ENCODE results near the gene TACSTD2.
"Not testable (repeated sequence)": the region's sequence is repeated elsewhere in the genome, so short reads cannot be mapped to it uniquely, and the experiment has no call there.

The TACSTD2 gene

GRCh38 chr1:58576727-58577653 lies at the start of gene TACSTD2:
Gene TACSTD2 (minus strand): TSS chr1:58577252. CDS start chr1:58577156, 96 bp downstream.
- DNase-seq: no peak

GRCh38 chr1:58626293-58626692 lies 49.2 kb upstream of the TACSTD2 start:
- DNase-seq: no peak

- not testable (repeated sequence) for DNase-seq
These were observed 46.2 kb upstream of the TACSTD2 start for GRCh38 chr1:58623259-58623658.

- DNase-seq: no peak
These were observed 45.5 kb upstream of the TACSTD2 start for GRCh38 chr1:58622571-58622970.

GRCh38 chr1:58621391-58621790 lies 44.3 kb upstream of the TACSTD2 start:
- no peak for DNase-seq

- DNase-seq: no peak
These were observed 43.9 kb upstream of the TACSTD2 start for GRCh38 chr1:58620926-58621325.

- no peak for DNase-seq
These were observed 43.2 kb upstream of the TACSTD2 start for GRCh38 chr1:58620259-58620658.

GRCh38 chr1:58619286-58620054 lies 42.4 kb upstream of the TACSTD2 start:
- no peak for DNase-seq

- no peak for DNase-seq
These were observed 41.3 kb upstream of the TACSTD2 start for GRCh38 chr1:58618303-58618702.

- no peak for DNase-seq
These were observed 34.9 kb upstream of the TACSTD2 start for GRCh38 chr1:58611861-58612385.

GRCh38 chr1:58608945-58609344 lies 31.9 kb upstream of the TACSTD2 start:
- DNase-seq: no peak

- no peak for DNase-seq
These were observed 31.2 kb upstream of the TACSTD2 start for GRCh38 chr1:58608297-58608696.

GRCh38 chr1:58607391-58607790 lies 30.3 kb upstream of the TACSTD2 start:
- DNase-seq: no peak

- DNase-seq: not testable (repeated sequence)
These were observed 24.9 kb upstream of the TACSTD2 start for GRCh38 chr1:58601921-58602320.

GRCh38 chr1:58597996-58598395 lies 20.9 kb upstream of the TACSTD2 start:
- no peak for DNase-seq

- DNase-seq: no peak
These were observed 20.0 kb upstream of the TACSTD2 start for GRCh38 chr1:58597076-58597475.

GRCh38 chr1:58596631-58597052 lies 19.6 kb upstream of the TACSTD2 start:
- no peak for DNase-seq

GRCh38 chr1:58594546-58594945 lies 17.5 kb upstream of the TACSTD2 start:
- DNase-seq: no peak

GRCh38 chr1:58592522-58593134 lies 15.6 kb upstream of the TACSTD2 start:
- peak; percentile 47 for DNase-seq

- DNase-seq: no peak
These were observed 14.8 kb upstream of the TACSTD2 start for GRCh38 chr1:58591806-58592205.

- DNase-seq: no peak
These were observed 13.0 kb upstream of the TACSTD2 start for GRCh38 chr1:58590019-58590418.

GRCh38 chr1:58588396-58588795 lies 11.3 kb upstream of the TACSTD2 start:
- DNase-seq: no peak

GRCh38 chr1:58587667-58588066 lies 10.6 kb upstream of the TACSTD2 start:
- DNase-seq: no peak

Data from DMS 273 treated with DMSO at 0.1 percent for 48 hours (cell line).